ENCODE data around the gene HYAL3. TPM values are rescaled to one million over a fixed set of nuclear protein-coding genes. Genes with fewer than 3 reads are reported as not detected.
"Not testable (repeated sequence)": the region's sequence is repeated elsewhere in the genome, so short reads cannot be mapped to it uniquely, and the experiment has no call there.

The HYAL3 gene
- total RNA-seq, 2 donors from 2014 or later: 0.74 to 3.5 TPM

GRCh38 chr3:50316657-50317242 lies 17.5 kb upstream of the HYAL3 start:
- Histone ChIP-seq H3K27me3 (no peaks in the 10 kb centered on the region), H3K9me3 (no peaks in the 10 kb centered on the region), H3K4me3 (no peak overlapping the region), H3K27ac (peak overlapping the region in 1 of 2 donors; percentile 93), H3K36me3 (peaks cover 26% of the 10 kb centered on the region), H3K4me1 (peaks cover 0 to 44% of the 10 kb centered on the region in 2 donors)
- no peak for DNase-seq (ENCODE audit: low spot score)
- TF ChIP-seq CTCF (IDR thresholded peaks at IDR 0.05): no peak

GRCh38 chr3:50314816-50315215 lies 15.6 kb upstream of the HYAL3 start:
- Histone ChIP-seq H3K9me3 (no peaks in the 10 kb centered on the region), H3K36me3 (peaks cover 26% of the 10 kb centered on the region), H3K4me3 (no peak overlapping the region), H3K27ac (no peak overlapping the region), H3K4me1 (peaks cover 0 to 34% of the 10 kb centered on the region in 2 donors), H3K27me3 (no peaks in the 10 kb centered on the region)
- DNase-seq (ENCODE audit: low spot score): no peak
- no peak for TF ChIP-seq CTCF (IDR thresholded peaks at IDR 0.05)

GRCh38 chr3:50314342-50314741 lies 15.1 kb upstream of the HYAL3 start:
- no peak overlapping the region for H3K27ac ChIP-seq
- no peak overlapping the region for H3K4me3 ChIP-seq
- H3K27me3 ChIP-seq: no peaks in the 10 kb centered on the region
- peaks cover 26% of the 10 kb centered on the region for H3K36me3 ChIP-seq
- TF ChIP-seq CTCF (IDR thresholded peaks at IDR 0.05): no peak
- no peak for DNase-seq (ENCODE audit: low spot score)
- H3K9me3 ChIP-seq: no peaks in the 10 kb centered on the region
- peaks cover 0 to 29% of the 10 kb centered on the region in 2 donors for H3K4me1 ChIP-seq

DNA sequence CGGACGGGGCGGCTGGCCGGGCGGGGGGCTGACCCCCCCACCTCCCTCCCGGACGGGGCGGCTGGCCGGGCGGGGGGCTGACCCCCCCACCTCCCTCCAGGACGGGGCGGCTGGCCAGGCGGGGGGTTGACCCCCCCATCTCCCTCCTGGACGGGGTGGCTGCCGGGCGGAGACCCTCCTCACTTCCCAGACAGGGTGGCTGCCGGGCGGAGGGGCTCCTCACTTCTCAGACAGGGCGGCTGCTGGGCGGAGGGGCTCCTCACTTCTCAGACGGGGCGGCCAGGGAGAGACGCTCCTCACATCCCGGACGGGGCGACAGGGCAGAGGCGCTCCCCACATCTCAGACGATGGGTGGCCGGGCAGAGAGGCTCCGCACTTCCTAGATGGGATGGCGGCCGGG lies 12.8 kb upstream of the HYAL3 start:
- not testable (repeated sequence) for H3K27me3 ChIP-seq; H3K36me3 ChIP-seq; H3K4me1 ChIP-seq; H3K4me3 ChIP-seq; H3K9me3 ChIP-seq; H3K27ac ChIP-seq; DNase-seq (ENCODE audit: low spot score)

DNA sequence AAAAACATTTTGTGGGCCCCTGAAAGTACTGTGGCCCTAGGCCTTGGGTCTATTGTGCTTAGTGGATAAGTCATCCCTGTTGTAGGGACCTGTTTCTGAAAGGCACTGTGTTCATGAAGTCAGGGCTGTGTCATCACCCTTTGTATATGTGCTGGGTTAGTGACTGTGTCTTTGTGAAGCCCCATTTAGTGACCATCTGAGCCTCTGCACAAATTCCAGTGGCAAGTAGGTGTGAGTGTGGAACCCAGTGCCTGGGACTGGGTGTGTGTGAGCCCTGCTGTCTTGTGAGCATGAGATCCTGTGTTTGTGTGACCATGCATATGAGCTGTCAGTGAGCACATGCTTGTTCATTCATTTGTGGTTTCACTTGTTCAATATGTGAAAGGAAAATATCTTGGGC lies 5.4 kb upstream of the HYAL3 start:
- Histone ChIP-seq H3K36me3 (no peaks in the 10 kb centered on the region), H3K27ac (no peak overlapping the region), H3K9me3 (no peaks in the 10 kb centered on the region), H3K4me3 (no peak overlapping the region), H3K4me1 (peaks cover 0 to 37% of the 10 kb centered on the region in 2 donors), H3K27me3 (no peaks in the 10 kb centered on the region)
- TF ChIP-seq CTCF (IDR thresholded peaks at IDR 0.05): no peak
- DNase-seq (ENCODE audit: low spot score): no peak

DNA sequence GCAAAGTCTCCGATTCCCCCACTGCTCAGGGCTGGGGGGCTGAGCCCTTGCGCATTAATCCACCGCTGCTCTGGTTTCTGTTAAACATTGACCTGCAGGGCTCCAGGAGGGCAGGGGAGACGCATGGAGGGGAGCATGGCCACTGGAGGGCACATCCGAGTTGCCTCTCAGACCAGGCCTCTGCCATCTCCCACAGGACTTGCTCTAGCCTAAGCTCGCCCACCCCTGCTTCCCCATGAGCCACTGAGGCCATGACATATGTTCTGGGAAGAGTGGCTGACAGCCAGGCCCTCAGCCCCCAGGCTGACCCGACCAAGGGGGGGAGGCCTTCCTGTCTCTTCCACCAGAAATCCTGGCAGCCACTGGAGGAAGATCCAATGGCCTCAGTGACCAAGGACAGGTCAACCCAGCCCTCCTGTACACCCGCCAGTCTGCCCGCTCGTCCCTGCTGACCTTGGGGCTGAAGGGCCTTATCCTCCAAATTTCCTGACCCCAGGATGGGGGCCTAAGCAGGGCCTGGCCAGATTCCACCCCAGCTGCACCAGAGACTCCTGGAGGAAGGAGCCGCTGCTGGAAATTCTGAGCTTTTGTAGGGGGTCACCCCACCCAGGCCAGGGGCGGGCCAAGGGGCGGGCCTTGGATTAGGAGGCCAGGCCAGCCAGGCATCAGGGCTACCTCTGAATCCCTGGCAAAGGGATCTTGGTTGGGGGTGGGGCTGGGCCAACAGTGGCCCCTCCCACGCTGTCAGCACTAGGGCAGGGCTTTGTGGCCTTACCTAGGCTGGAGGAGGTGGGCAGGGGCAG lies 4.0 kb upstream of the HYAL3 start, which contains the start of gene HYAL1:
Gene HYAL1 (minus strand): TSS at position 562 of the 803 bp plus-strand sequence. CDS start 618 bp downstream, outside the sequence.
- Histone ChIP-seq H3K27ac (peak within 1 kb of the TSS; percentile 89 to 90), H3K4me3 (peak within 1 kb of the TSS; percentile 42 to 43)
- peak; percentile 90 for DNase-seq (ENCODE audit: low spot score)

More for the DNA sequence above, 4.0 kb upstream of the HYAL3 start, which contains the start of gene HYAL1:
- H3K4me1 ChIP-seq: peaks cover 0 to 45% of the 10 kb centered on the region in 2 donors
- TF ChIP-seq CTCF (IDR thresholded peaks at IDR 0.05): peak in 1 of 2 donors; percentile 35
- H3K27me3 ChIP-seq: no peaks in the 10 kb centered on the region
- no peaks in the 10 kb centered on the region for H3K36me3 ChIP-seq
- no peaks in the 10 kb centered on the region for H3K9me3 ChIP-seq

Measured in right atrium auricular region (tissue), 2 donors.